Colon (tissue), 2 donors: ENCODE results near the gene LGALS4.
"Not testable (repeated sequence)": the region's sequence is repeated elsewhere in the genome, so short reads cannot be mapped to it uniquely, and the experiment has no call there.

Source experiments
- FAIRE-seq: peaks from 2 replicates; lab custom pipeline; 2012; peaks lifted over from hg19 to GRCh38; lab: Jason Lieb, UNC
- donor health status: control.
- donor health status: control.

The LGALS4 gene

DNA sequence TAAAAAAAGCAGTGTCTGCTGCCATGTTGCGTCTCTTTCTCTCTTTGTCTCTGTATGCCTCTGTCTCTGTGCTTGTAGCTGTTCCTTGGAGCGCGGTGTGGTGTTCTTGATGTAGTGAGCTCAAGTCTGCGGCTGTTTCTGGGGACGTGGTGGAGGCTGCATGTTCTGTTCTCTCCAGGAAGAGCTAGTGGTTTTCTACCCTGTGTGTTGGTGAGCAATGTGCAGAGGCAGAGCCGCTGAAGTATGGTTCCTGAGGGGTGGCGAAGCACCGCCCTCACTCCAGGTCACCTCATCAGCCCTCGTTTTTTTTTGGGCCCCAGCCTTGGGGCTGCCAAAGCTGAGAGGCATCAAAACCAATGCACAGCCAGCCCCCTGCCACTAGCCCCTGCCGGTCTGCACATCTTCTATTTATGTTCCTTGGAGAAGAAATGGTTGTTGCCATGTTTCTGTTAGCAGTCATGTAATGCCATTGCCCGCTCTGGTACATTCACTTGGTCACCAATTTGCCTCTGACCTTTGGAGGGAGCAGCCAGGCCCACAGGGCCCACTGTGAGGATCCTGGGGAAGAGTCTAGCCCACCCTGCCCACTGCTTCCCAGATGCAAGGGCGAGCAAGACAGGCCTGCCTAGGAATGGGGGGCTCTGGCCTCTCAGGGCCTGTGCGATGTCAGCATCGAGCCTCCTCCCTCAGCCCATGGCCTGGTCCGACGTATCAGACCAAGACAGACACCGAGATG is 29.9 kb upstream of the LGALS4 start:
- FAIRE-seq: no peak

GRCh38 chr19:38841787-38842438 is 29.2 kb upstream of the LGALS4 start:
- FAIRE-seq: no peak

- FAIRE-seq: no peak
Measured at GRCh38 chr19:38841180-38841766, 28.5 kb upstream of the LGALS4 start.

DNA sequence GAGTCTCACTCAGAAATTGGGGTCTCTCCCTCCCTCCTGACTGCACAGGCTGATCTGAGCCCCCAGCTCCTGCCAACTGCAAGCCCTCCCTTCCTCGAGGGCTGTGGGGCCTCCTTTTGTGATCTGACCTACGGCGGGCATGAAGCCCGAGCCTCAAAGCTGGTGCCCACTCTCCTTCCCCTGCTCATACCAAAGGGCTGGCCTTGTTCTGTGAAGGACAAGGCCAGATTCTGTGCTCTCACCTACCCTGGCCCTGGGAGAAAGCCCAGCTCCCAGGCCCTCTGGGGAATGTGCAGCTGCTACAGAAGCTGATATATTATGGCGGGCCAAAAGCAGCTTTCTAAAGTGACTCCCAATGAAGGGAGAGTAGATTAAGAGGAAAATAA is 27.8 kb upstream of the LGALS4 start:
- no peak for FAIRE-seq

- FAIRE-seq: no peak
Measured at GRCh38 chr19:38839816-38840582, 27.3 kb upstream of the LGALS4 start.

DNA sequence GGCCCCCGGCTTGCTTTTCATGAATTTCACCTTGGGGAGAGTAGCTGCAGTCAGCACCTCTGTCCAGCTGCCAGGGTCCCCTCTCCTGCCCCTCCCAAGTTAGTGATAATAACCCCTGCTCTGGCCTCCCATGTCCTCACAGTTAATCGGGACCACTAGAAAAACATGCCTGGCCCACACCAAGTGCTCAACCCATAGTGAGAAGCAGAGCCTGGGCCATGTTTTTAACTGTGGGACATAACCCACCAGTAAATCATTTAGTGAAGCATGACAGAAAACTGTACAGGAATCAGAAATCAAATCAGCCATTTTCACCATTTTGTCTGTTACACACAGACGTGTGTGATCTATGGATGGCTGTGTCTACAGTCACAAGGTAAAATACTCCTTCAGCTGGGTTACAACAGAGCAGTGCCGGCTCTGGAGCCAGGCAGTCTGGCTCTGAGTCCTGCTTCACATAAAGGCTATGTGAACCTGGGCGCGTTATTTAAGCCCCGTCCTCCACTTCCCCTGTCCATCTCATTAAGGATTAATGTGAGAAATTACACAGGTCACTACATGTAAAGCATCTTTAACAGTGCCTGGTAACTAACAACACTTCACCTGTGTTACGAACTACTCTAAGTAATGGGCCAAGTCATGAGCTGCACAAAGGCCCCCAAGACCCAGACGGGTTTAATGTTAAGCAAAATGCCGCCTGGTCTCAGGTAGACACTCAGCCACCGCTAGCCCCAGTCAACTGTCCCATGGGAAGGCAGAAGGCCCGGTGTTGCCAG is 26.4 kb upstream of the LGALS4 start:
- FAIRE-seq: no peak

DNA sequence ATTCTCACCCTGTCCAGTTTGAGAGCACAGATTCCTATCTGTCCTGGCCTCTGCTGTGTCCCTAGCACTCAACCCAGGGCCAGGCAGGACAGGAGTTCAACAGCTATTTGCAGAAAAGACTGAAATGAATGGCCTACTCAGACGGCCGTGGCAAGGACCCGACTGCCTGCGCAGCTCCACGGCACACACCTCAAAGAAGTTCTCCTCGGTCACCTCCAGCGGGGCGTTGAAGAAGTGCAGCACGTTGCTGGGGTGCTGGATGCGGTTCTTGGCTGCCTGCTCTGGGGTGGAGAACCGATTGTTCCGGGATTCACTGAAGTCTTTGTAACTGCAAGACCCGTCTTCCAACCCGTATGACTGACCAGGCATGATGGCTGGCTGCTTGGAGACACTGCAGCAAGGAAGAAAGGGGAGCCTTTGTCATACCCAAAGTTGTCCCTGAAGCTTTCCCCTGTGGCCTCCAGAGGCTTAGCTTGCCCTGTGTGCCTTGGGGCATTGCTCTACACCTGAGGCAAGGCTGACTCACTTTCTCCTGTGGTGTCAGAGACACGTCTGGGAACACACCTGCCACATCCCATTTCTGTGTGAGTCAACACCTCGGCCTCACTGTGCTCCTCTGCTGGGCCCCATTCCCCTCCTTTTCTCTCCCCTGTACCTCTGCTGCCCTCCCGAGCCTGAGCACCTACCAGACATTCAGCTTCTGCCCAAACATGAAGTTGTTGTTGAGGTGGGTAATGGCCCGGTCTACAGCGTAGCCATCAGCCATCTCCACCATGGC is 25.7 kb upstream of the LGALS4 start:
- FAIRE-seq: no peak

DNA sequence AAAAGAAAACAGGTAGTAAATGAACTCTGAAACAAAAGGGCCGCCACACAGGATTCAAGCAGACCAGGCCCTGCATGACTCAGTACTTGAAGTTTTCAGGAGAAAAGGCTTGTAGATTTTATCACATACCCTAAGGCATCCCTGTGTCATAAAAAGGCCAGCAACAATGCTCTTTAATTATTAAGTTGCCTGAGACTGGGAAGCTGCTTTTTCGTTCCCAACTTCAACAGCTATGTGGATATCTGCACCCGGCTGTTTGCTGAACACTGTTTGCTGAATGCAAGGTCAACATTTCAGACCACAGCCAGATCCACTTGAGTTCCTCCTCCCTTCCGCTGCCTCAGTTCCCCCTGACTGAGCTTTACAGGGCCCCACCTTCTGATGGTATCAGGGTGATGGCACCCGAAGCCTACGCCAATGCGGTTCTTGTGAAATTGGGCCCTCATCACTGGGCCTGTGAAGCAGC is 24.9 kb upstream of the LGALS4 start:
- FAIRE-seq: no peak

DNA sequence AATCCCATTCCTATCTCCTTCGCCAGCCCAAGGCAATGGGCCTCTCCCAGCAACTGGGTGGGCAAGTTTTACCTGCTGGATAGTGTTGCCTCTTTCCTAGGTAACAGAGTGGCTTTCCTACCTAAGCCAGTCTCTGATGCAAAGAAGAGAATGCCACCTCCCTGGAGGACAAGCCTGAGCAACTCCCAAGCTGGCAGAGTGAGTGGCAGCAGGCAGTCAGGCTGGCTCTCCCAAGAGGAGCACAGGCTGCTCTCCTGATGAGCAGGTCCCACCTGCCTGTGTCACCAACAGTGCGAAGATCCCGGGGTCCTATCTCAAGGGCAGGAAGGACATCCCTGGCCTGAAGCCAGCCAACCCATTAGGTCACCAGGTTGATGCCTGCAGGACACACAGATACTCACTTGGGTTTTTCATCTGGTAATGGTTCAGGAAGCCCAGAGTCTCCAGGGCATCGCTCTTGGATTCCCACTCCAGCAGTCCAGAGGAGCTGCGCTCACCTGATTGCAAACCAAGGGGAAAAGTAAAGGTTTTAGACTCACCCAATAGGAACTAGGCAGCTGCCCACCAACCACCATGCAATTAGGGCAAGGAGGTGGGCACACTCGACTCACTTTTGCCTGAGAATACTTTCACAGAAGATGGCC is 24.4 kb upstream of the LGALS4 start:
- FAIRE-seq: no peak

GRCh38 chr19:38836159-38836982 is 23.6 kb upstream of the LGALS4 start:
- FAIRE-seq: no peak

DNA sequence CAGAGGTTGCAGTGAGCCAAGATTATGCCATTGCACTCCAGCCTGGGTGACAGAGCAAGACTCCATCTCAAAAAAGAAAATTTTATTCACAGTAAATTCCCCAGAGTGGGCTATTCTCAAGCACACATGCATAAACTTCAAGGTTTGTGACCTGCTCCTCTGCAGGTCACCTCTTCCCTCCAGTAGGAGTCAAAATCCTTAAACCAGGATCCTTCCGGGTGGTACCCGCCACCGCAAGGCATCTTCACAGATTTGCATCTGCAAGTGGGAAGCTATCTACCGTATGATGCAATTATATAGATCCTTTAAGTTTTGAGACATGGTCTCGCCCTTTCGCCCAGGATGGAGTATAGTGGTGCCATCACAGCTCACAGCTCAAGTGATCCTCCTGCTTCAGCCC is 21.8 kb upstream of the LGALS4 start:
- FAIRE-seq: no peak

DNA sequence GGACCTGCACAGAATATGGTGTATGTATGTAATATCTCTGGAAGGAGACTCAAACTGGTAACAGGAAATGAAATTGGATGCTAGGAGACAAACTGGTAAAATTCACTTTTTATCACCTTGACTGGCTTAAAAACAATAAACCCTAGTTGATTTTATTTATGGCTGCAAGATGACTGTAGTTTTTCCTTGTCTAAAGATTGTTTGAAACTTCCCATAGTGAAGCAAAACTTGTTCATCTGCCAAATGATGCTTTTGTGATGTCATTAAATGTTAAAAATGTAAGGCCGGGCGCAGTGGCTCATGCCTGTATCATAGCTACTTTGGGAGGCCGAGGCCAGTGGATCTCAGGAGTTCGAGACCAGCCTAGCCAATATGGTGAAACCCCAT is 21.4 kb upstream of the LGALS4 start:
- FAIRE-seq: no peak

DNA sequence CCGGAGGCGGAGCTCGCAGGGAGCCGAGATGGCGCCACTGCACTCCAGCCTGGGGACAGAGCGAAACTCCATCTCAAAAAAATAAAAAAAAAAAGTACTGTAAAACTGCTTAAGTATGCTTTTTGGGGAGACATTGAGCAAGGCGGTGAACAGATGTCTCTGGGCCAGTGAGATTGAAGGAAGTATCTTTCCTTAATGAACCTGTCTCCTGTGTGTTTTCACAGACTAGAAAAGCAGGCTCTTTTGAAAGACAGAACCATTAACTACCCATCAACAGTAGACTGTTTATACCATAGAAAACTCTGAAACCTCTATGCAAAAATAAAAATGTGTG is 20.3 kb upstream of the LGALS4 start:
- no peak for FAIRE-seq

DNA sequence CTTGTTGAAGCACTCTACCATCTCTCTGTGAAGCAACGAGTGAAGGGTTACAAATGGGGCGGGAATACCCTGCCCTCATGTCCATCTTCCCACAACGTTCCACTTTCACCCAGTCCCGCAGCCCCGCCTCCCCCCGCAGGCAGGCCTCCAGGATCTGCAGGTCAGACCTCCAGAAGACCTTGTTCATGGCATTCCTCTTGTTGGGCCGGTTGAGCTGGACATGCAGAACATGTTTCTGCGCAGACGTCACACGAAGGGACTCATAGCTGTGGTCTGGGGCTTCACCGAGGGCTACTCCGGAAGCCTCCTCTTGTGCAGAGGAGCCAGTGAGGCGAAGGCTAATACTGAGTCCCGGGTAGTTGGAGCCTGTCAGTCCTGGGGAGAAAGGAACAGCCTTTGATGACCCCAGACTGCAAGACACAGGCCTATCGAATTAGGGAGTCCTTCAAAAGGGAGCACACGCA is 18.4 kb upstream of the LGALS4 start:
- no peak for FAIRE-seq

DNA sequence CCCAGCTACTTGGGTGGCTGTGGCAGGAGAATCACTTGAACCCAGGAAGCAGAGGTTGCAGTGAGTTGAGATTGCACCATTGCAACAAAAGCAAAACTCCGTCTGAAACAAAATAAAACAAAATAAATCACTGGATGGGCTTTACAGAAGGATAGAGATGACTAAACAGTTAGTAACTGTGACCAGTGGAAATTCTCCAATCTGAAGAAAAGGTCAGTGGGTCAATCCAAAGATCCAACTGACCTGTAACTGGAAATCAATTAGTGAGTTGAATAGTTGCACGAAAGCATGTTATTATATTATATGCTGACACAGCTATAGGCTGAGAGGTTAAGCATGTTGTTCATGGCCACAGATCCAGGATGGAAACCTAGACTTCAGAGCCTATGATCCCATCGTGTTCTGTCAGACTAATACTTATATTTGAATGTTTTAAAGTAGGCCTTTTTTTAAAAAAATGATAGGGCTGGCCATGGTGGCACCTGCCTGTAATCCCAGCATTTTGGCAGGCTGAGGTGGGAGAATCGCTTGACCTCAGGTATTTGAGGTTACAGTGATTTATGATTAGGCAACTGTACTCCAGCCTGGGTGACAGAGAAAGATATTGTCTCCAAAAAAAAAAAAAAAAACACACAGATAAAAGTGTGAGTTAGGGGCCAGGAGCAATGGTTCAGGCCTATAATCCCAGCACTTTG is 17.4 kb upstream of the LGALS4 start:
- FAIRE-seq: no peak

DNA sequence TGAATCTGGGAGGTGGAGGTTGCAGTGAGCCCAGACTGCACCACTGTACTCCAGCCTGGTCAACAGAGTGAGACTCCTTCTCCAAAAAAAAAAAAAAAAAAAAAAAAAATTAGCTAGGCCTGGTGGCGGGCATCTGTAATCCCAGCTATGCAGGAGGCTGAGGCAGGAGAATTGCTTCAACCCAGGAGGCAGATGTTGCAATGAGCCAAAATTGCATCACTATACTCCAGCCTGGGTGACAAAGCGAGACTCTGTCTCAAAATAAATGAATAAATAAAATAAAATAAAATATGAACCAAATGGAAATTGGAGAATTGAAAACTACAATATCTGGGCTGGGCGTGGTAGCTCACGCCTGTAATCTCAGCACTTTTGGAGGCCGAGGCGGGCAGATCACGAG is 16.5 kb upstream of the LGALS4 start:
- FAIRE-seq: not testable (repeated sequence)

- no peak for FAIRE-seq
Measured at GRCh38 chr19:38826856-38827551, 14.3 kb upstream of the LGALS4 start.

- not testable (repeated sequence) for FAIRE-seq
Measured at GRCh38 chr19:38825936-38826335, 13.2 kb upstream of the LGALS4 start.
